Erythroblast (primary cell): ENCODE results near the gene SVIP.

Experiments
- DNase-seq, 2 experiments: peaks; one replicate each; lab custom pipeline; 2025; lab: John Stamatoyannopoulos, UW
- GATA1 ChIP-seq: IDR thresholded peaks from 2 replicates; pipeline ENCODE4 v1.6.1; 2011; ENCODE audit warnings: low read depth, mild to moderate bottlenecking, control low read depth, low read length, moderate library complexity
- POLR2A ChIP-seq: IDR thresholded peaks from 2 replicates; pipeline ENCODE4 v1.6.1; 2011; ENCODE audit warnings: mild to moderate bottlenecking, low read length

SVIP gene

DNA sequence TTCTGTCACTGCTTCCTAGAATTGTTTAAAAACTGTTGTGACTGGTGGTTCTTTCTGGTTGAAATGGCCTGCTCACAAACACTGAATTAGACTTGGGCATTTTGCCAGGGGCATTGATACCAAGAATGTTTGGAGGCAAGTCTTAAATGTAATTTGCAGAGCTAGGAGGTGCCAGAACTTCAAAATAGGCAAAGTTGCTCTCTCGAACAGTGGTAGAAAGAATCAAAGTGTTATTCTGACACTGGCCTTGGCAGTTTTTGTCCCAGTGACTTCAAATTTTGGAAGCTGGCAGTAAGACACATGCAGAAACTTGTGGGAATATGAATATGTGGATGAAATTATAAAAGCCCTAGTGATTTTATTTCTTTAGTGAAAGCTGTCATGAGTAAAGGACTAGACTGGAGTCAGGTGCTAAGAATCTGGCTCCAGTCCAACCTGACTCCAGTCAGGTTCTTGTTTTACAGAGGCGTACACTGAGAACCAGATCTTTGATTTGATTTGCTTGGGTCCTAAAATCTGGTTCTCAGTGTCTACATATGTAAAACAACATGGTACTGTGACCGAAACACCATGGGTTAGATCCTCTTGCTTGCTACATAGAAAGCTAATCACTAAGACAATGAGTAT, 20.9 kb downstream of the SVIP start:
- TF ChIP-seq GATA1 (no peak), POLR2A (no peak)
- no peak for DNase-seq

DNA sequence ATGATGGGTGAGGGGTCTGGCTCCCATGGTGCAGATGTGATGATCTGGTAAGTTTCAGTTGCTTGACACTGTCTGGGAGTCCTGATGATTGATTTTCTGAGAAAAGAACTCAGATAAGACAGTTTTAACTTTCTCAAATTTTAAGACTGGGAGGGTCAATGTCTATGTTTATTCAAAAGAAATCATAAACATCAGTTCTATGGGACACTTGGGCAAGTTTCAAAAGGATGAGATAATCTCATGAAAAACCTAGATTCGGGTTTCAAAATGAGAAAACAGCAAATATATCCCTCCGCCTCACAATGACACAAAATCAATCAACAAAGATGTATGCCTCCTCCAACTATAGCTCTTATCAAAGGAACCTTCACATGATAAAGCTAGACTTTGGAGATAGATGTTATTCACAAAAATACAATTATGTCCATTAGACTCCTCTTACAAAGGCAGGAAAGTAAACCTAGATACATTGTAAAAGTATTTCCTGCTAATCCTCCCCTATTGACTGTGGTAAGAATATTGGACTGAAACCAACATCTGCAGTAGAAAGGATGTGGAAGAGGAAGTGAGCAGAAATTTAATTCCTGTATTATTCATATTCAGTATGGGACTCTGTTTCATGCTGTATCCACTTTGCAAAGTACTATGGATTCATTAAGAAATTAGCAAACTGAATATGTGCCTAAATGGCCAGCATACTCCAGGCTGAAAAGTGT, 21.6 kb downstream of the SVIP start:
- TF ChIP-seq POLR2A = no peak
- no peak for TF ChIP-seq GATA1
- no peak for DNase-seq

DNA sequence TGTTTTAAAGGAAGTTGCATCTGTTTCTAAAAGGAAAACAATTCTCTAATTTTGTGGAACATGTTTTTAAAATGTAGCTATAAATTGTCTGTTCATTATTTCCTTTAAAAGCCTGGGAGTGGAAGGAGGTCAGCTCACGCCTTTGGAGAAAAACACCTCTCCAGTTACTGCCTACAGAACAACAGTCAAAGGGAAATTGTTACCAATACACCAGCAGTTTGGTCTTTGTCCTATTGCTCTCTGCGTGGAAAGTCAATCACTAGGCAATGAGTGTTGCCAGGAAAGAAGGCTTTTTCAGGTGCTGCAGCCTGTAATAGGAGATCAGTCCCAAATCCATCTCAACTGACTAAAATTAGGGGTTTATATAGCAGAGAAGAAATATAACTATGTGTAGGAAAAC, 22.2 kb downstream of the SVIP start:
- TF ChIP-seq POLR2A (no peak), GATA1 (no peak)
- no peak for DNase-seq

DNA sequence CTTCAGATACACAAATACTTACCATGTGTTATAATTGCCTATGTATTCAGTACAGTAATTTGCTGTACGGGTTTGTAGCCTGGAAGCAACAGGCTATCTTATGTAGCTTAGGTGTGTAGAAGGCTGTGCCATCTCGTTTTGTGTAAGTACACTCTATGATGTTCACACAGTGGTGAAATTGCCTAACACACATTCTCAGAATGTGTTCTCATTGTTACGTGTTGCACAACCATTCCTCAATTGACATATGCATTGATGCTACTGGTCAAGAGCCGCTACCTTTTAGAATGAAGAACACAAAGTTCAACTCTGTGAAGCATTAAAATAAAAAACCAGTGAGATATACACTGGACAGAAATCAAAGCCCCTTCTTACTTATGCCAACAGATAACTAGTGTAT, 26.7 kb downstream of the SVIP start:
- no peak for TF ChIP-seq GATA1
- TF ChIP-seq POLR2A = no peak

DNA sequence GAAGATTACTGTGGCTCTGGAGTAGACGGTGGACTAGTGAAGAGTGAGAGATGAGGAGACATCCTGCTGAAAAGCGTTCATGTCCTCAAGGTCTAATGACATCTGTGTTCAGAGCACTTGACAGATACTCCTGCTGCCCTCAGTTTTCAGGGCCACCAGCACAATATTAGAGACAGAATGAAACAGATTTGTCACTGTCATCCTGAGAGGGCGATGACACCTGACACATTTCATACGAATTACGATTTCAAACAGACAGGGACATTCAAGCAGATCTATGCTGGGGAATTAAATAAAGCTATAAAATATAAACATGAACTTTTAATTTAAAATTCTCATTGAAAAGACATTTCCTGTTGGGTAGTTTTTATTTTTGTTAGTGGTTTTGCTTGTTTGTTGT, 29.1 kb downstream of the SVIP start:
- DNase-seq = no peak
- TF ChIP-seq POLR2A (no peak), GATA1 (no peak)

More for the DNA sequence above, 26.7 kb downstream of the SVIP start:
- no peak for DNase-seq

DNA sequence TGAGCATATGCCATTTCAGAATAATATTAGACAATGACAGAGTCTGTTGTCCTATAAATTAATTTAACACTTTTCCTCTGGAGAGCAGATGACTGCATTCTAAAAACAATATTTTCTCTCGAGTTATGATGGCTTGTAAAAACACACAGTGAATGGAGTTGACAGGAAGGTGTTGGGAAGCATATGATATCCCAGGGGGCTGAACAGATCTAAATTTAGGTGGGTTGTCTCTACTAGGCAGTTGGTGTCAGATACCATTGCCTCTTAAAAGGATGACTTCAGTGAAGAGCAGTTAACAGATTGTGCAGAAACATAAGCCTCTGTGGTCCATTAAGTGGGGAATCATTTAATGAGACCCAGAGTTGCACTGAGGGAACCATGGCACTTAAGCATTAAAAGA, 30.7 kb downstream of the SVIP start:
- no peak for TF ChIP-seq POLR2A
- no peak for TF ChIP-seq GATA1
- no peak for DNase-seq

DNA sequence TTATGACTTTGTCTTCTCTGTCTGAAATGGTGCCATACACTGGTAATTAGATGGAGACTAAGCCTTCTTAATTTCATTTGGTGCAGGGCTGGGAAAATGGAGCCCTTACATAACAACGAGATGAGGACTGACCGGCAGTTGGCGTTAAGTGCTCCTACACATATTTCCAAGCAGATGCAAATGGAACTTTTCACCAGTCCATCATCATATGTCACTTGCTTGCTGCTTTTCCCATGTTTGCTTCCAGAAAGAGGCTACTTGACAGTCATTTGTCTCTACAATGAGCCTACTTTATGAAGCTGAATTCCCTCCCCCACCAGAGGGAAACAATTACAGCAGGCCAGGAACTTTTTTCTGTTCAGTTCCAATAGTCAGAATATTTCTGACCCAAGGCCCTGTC, 32.6 kb downstream of the SVIP start:
- TF ChIP-seq GATA1 (no peak), POLR2A (no peak)
- DNase-seq = no peak

DNA sequence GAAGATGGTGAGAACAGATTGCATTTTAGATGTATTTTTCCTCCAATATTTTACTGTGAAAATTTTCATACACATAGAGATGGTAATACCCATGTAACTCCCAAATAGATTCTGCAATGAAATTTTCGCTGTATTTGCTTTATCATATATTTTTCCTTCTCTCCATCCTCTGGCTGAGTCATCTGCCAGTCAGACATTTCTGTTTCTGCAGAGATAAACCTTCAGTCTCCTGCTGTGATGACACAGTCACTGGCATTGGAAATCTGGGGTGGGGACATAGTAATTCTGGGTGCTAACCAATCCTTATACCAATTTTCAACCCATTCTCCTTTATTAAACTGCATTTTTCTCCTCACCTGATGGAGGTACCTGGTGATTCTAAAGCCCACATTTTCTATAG, 33.7 kb downstream of the SVIP start:
- TF ChIP-seq GATA1 (no peak), POLR2A (peak; percentile 26)
- DNase-seq = peak; percentile 63 to 83

DNA sequence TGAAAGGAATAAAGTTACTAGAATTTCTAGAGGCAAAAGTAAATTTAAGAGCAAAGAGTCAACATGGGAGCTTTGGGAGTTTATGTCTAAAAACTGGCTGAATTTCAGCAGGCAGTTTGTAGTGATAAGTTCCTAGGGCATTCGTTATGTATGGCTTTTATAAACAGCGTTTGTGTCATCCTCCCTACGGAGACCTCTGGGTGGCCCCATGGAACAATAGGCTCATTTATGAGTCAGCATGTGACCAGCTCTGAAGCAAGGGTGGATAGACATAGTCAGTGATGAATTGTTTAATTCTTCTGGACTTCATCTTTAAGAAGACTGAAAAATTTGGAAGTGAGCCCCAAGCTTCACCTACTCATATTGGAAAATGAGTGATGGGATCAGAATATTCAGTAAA, 37.1 kb downstream of the SVIP start:
- TF ChIP-seq GATA1 (no peak), POLR2A (no peak)
- DNase-seq = peak; percentile 25 to 58

DNA sequence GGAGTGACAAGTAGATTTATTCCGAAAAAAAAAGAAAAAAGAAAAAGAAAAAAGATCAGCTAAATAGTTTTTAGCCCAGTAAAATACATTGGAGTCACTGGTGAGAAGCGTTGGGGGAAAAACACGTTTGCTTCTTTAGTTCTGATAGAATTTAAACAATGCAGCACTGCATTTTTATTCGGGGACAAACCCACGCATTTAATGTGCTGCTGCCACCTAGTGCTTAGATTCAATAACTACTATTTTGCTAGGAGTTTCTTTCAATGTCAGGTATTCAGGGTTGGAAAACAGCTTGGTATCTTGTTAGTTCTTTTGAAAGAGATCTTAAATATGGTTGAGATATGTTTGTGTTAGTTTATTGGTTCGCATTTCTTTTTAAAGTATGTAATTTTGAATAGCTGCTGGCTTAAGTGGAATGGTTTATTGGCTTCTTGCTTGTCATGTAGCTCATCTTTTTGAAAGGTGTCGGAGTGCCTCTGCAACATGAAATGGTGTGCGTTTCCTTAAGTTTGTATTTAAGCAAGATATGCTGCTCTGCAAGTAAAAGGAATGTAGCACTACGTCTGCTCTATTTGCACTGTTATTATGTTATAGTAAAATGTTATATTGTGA, 41.9 kb downstream of the SVIP start:
- DNase-seq = peak; percentile 36 to 61
- TF ChIP-seq POLR2A = no peak
- TF ChIP-seq GATA1 = no peak

DNA sequence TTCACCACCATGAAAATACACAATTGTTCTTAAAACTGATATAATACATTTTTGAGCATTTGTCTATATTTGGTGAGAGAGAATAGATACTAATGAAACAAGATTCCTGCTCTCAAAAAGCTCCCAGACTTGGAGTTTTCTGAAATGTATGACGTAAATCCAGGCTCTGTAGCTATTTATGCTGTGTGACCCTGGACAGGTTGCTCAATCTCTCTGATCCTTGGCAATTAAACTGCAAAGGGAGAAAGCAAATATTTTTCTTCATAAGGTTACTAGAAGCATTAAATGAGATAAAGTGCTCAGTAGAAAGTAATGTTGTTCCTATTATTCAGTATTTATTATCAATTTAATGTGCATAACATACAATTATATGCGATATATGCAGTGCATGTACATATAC, 42.5 kb downstream of the SVIP start:
- DNase-seq = no peak
- TF ChIP-seq POLR2A (no peak), GATA1 (no peak)

DNA sequence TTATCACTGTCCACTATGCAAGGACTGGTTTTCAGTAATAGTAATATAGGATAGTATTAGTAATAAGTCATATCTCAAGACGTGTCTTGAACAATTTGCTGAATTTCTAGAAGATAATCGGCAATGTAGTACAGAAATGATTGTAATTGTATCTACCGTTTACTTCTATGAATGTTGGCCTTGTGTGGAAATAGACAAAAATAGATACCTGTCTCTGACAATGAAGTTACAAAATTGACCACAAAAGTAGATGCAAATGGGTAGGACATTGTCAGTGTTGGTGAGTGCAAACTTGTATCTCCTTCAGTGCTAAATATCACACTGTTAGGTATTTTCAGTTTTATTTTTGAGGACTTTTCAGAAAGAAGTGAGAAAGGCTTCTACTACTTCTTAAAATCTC, 43.1 kb downstream of the SVIP start:
- no peak for DNase-seq
- TF ChIP-seq POLR2A (no peak), GATA1 (no peak)

DNA sequence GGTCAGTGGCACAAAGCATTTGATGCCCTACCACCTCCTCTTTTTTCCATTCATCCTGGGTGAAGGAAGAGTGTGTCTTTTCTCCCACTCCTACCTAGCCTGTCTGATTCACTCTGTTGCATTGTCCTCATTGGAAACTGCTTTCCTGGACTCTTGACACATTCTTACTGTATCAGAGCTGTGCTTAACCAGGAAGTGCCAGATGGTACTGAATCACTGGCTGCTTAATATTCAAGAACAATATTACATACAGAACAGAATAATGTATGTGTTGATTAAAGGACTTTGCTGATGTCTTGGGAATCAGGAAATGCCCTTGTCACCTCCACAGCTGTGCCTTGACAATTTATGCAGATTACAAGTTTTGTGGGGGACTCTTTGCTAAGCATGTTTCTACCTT, 44.4 kb downstream of the SVIP start:
- no peak for DNase-seq
- TF ChIP-seq POLR2A (no peak), GATA1 (no peak)

DNA sequence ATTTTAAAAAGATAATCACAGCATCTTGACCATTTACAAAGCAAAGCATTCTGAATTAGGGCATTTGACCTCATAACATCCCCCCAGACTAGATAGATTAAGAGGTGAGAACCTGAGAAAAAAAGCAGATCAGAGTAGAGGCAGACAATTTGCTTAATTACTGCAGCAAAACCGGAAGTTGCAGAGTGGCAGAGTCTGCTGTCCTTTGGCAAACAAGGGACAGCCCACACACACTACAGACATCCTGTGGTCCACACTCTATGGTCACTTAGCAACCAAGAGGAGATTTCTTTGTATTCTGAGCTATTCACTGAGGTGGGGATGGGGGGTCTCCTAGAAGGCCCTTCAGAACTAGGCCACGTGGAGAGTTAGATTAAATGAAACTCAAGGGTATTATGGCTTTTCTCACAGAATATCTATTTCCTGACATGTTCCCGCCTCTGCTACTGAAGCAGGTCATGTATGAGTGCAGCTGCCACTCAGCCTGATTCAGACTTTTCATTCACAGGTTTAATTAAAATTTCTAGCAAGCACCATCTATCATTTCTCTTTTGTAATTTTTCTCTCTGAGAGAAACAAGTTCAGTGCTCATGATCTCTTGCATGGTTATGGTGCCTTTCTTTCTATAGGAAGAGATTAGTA, 48.5 kb downstream of the SVIP start:
- no peak for DNase-seq
- TF ChIP-seq GATA1 = no peak
- no peak for TF ChIP-seq POLR2A
